C4-2B (cell line): ENCODE results near the gene PLD1.

Experiments used
- H3K27ac ChIP-seq: fragments of 450-650 bp; 2 replicates; pipeline ENCODE4 v1.5.1; 2017
- CTCF ChIP-seq: fragments of 450-650 bp; conservative IDR thresholded peaks from 2 replicates; pipeline ENCODE4 v1.5.1; 2017; ENCODE audit warnings: mild to moderate bottlenecking
- ZFX ChIP-seq: fragments of 450-650 bp; IDR thresholded peaks from 2 replicates; pipeline ENCODE4 v1.6.1; 2017

Gene PLD1

GRCh38 chr3:171842864-171843518 lies 32.7 kb upstream of the PLD1 start, which contains the start of gene TMEM212:
Gene TMEM212, plus strand, starts transcription at chr3:171843349. Its CDS starts 35 bp downstream, at chr3:171843384.
- TF ChIP-seq CTCF = no peak
- no peak for TF ChIP-seq ZFX
- H3K27ac ChIP-seq = no peak within 1 kb of the TSS

- no peak for TF ChIP-seq CTCF
- no peak for TF ChIP-seq ZFX
These were observed 31.3 kb upstream of the PLD1 start for GRCh38 chr3:171841620-171842000.

GRCh38 chr3:171840811-171841619 lies 30.7 kb upstream of the PLD1 start:
- TF ChIP-seq CTCF (no peak), ZFX (no peak)
- H3K27ac ChIP-seq = no peak overlapping the region

More at GRCh38 chr3:171841620-171842000, 31.3 kb upstream of the PLD1 start:
- H3K27ac ChIP-seq = no peak overlapping the region

GRCh38 chr3:171840445-171840810 lies 30.1 kb upstream of the PLD1 start:
- TF ChIP-seq CTCF (no peak), ZFX (no peak)
- no peak overlapping the region for H3K27ac ChIP-seq

- H3K27ac ChIP-seq = no peak overlapping the region
- TF ChIP-seq CTCF (no peak), ZFX (no peak)
These were observed 29.0 kb upstream of the PLD1 start for GRCh38 chr3:171839270-171839669.

- no peak for TF ChIP-seq CTCF
- TF ChIP-seq ZFX = no peak
- no peak overlapping the region for H3K27ac ChIP-seq
These were observed 28.0 kb upstream of the PLD1 start for GRCh38 chr3:171838218-171838720.

GRCh38 chr3:171837698-171838097 lies 27.4 kb upstream of the PLD1 start:
- H3K27ac ChIP-seq = no peak overlapping the region
- TF ChIP-seq CTCF (no peak), ZFX (no peak)
